ENCODE results near the gene LRIG3.
"Not testable (repeated sequence)": the region's sequence is repeated elsewhere in the genome, so short reads cannot be mapped to it uniquely, and the experiment has no call there.

Gene LRIG3

DNA sequence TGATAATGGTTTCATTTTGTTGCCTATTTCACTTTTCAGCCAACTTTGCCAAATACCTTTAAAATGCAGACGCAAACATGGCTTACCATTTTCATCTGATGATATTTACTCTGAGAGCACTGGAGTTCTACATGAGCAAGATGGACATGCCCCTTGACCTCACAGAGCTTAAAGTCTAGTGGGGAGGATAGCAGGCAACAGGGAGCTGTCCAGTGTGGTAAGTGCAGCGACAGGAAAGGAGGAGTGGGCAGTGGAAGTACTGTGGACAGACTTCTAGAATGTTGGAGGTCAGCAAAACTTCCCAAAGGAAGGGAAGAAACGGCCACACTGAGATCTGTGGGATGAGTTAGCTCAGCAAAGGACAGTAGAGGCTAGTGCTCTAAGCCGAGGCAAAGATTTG lies 25.3 kb downstream of the LRIG3 start:
- DNase-seq, result no peak

GRCh38 chr12:58894040-58894439 lies 26.3 kb downstream of the LRIG3 start:
- DNase-seq, result no peak

DNA sequence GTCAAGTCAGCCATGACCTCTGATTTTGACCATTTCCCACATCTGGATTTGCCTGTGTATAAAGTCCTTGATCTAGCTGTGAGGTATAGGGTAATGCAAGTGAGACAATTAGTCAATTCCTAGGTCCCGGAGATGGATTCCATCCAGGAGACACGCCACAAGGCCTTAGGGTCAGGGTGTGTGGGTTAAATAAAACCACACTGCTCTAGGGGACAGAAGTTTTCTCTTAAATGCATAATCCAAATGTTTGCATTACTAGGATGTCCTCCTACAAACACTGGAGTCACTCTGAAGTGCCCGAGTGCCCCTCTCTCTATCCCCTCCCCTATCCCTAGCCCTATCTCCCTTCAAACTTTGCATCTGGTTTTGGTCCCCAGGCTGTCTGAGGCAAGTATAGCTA lies 26.8 kb downstream of the LRIG3 start:
- DNase-seq, result no peak

DNA sequence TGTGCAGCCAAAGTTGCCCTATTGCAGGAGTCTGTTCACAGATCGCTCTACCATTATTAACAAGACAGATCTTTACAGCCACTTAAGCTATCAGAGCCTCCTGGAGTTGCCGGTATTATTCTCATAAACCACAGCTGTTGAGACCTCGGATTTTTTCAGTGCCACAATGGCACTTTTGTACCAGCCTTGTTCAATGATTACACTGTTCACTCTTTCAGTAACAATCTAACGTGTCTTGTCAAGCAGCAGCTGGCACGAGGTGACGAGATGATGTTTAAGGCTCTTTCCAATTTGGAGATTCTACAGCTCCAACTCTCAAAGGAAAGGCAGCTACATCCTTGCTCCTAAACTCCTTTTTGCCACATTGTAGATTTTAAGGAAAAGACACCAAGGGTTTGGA lies 30.7 kb downstream of the LRIG3 start:
- DNase-seq, result no peak

- DNase-seq, result no peak
These were observed 32.0 kb downstream of the LRIG3 start for GRCh38 chr12:58888131-58888783.

DNA sequence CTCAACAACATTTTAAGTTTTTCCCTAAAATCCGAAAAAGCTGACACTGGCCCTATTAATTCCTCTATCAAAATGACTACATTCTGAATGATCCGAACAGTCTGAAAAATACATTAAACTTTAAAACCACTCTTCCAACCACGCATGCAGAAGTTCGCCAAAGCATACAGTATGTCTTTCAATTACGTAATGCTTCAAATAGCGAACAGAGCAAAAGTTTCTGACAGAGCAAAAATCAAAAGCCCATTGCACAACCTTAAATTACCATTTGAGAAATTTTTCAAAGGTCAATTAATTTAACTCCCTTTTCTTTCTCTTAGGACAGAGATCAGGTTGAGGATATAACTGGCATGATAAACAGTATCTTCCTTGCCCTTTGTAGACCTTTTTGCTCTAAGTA lies 33.2 kb downstream of the LRIG3 start:
- DNase-seq, result no peak

DNA sequence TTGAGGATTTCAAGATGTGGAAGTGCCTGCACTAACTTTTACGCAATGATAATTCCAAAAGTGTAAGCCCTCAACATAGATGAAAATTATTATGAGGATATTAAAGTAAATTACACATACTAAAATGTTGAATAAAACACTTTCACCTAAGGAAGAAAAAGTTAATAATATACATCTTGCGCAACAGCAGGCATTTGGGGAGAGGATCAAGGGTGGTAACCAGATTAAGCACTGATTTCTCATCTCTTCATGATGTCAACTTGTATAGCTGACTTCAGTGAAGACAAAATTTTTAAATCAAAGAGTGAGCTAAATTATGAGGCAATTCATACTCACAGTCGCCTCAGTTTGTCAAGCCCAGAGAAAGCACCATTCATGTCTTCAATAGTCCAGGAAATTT lies 33.8 kb downstream of the LRIG3 start:
- no peak for DNase-seq

DNA sequence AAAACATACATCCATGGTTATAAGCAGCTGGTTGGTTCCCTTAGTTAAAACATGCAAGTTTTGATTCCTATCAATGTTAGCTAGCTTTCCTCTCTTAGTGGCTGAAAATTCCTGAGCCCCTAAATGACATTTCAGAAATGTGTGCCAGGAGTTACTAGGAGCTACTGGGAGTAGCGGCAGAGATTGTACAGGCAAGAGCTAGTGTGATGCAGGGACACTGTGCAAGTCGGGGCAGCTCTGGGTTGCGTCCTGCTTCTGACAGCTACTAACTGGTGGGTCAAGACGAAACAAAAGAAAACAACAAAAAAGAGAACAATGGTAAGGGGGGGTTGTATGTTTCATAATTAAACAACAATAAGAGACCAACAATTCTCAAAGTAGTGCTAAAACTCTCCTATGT lies 35.4 kb downstream of the LRIG3 start:
- no peak for DNase-seq

DNA sequence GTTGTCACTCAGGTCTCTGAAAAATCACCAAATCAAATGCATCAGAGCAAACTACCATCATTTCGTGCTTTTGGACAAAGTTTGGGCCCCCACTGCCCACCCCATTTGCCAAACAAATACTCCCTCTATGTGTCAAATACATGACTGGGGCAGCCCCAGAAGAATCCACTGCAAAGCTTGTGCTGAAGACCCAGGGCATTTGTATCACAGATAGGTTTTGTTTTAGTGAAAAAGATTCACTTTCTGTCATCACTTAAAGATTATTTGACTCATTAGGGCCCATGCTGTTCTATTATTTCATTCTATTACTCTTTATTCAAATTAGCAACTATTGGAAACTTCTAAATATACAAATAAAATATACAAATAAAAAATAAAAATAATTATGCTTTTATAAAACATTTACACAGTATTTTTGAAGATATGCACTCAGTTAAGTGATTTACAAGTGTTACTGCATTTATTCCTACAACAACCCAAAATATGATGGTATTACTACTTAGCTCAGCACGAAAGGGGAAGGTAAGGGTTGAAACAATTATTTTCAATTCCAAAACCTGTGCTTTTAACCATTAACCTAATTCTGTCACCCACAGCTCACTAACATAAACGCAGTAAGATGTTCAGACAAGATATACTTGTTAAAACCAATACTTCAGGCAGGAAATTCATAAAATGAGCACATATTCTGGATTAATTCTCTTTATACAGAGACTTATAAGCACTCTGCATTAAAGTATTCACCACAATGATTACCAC lies 36.5 kb downstream of the LRIG3 start:
- no peak for DNase-seq

- DNase-seq, result no peak
These were observed 37.5 kb downstream of the LRIG3 start for GRCh38 chr12:58882826-58883225.

- DNase-seq, result no peak
These were observed 38.5 kb downstream of the LRIG3 start for GRCh38 chr12:58881816-58882215.

- no peak for DNase-seq
These were observed 39.7 kb downstream of the LRIG3 start for GRCh38 chr12:58880639-58881038.

GRCh38 chr12:58877243-58877743 lies 43.0 kb downstream of the LRIG3 start:
- DNase-seq, result no peak

GRCh38 chr12:58873496-58873895 lies 46.8 kb downstream of the LRIG3 start:
- DNase-seq, result no peak

GRCh38 chr12:58871556-58871955 lies 48.7 kb downstream of the LRIG3 start:
- DNase-seq, result no peak

DNA sequence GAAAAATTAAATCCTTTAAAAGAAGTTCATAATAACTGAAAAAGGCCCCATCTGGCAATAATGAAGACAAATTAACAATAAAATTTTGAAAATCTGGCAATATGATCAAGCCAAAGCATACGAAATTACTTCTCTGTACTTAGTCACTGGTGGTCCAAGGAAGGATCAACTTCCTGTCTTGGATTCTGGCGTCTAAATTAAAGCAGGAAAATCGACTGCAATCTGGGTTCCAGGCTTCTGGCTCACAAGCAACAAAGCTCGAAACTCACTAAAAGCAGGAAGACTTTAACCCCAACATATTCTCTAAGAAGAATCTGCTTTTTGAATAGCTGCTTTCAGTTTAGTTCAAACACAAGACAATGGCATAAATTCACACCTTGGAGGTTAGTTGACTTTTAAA lies 49.7 kb downstream of the LRIG3 start:
- no peak for DNase-seq

DNA sequence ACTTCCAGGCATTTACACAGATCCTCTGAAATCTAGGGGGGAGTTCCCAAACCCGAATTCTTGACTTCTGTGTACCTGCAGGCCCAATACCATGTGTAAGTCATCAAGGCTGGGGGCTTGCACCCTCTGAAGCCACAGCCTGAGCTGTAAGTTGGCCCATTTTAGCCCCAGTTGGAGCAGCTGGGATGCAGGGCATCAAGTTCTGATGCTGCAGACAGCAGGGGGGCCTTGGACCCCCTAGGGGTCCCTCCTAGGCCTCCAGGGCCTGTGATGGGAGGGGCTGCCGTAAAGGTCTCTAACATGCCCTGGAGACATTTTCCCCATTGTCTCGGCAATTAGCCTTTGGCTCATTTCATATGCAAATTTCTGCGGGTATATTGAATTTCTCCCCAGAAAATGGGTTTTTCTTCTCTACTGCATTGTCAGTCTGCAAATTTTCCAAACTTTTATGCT lies 59.5 kb downstream of the LRIG3 start:
- no peak for DNase-seq

DNA sequence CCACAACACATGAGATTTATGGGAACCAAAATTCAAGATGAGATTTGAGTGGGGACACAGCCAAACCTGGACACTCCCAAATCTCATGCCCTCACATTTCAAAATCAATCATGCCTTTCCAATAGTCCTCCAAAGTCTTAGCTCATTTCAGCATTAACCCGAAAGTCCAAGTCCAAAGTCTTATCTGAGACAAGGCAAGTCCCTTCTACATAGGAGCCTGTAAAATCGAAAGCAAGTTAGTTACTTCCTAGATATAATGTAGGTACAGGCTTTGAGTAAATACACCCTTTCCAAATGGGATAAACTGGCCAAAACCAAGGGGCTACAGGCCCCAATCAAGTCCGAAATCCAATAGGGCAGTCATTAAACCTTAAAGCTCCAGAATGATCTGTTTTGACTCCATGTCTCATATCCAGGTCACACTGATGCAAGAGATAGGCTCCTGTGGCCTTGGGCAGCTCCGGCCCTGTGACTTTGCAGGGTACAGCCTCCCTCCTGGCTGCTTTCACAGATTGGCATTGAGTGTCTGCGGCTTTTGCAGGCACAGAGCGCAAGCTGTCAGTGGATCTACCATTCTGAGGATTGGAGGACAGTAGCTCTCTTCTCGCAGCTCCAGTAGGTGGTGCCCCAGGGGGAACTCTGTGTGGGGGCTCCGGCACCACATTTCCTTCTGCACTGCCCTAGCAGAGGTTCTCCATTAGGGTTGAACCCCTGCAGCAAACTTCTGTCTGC lies 60.1 kb downstream of the LRIG3 start:
- no peak for DNase-seq

GRCh38 chr12:58858030-58858429 lies 62.3 kb downstream of the LRIG3 start:
- no peak for DNase-seq

- not testable (repeated sequence) for DNase-seq
These were observed 63.1 kb downstream of the LRIG3 start for GRCh38 chr12:58857206-58857605.

DNA sequence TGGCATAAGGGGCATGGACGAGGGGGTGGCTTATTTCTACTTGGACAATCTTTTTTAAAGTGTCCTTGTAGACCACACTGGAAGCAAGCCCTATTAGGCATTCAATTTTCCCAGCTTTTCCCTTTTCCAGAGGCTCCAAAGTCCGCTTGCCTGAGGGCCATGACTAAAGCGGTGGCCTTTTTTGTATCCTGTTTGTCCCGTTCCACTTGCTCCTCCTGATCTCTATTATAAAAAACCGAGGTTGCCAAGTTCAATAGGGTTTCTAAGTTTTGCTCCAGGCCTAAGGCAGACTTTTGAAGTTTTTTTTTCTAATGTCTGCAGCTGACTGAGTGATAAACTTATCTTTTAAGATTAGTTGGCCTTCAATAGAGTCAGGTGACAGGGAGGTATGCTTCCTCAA lies 64.7 kb downstream of the LRIG3 start:
- DNase-seq, result not testable (repeated sequence)

DNA sequence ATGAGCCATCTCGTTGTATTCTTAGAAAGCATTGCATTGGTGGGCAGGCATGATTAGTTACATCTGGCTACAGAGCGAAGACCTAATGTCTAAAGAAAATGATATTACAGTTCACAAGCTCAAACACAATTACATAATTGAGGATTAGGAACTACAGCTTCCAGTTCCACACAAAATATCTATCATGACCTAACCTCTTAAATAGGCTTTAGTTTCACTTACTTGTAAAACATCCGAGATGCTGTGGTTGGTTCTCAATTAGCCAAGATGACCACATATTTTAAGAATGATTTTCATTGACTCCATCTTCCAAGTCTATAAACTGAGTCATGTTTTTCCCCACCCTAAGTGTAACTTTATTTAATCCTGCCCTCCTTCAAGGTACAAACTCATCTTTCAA lies 69.5 kb downstream of the LRIG3 start:
- no peak for DNase-seq

GRCh38 chr12:58847901-58848600 lies 72.3 kb downstream of the LRIG3 start:
- no peak for DNase-seq
